Measurements from ENCODE around the gene ITM2B.
"Not testable (repeated sequence)": the region's sequence is repeated elsewhere in the genome, so short reads cannot be mapped to it uniquely, and the experiment has no call there.

Gene ITM2B

GRCh38 chr13:48230541-48230940, 2.5 kb upstream of the ITM2B start:
- no peak for DNase-seq

- DNase-seq: no peak
Observed at GRCh38 chr13:48231080-48231479, 1.9 kb upstream of the ITM2B start.

- DNase-seq: no peak
Observed at GRCh38 chr13:48231933-48232332, 1.1 kb upstream of the ITM2B start.

- no peak for DNase-seq
Observed at GRCh38 chr13:48232420-48233045, 473 bp upstream of the ITM2B start.

GRCh38 chr13:48233889-48234488, 983 bp downstream of the ITM2B start:
- DNase-seq: peak; percentile 46

- no peak for DNase-seq
Observed at GRCh38 chr13:48234566-48235340, 1.7 kb downstream of the ITM2B start.

GRCh38 chr13:48235341-48236135, 2.5 kb downstream of the ITM2B start:
- DNase-seq: no peak

- DNase-seq: no peak
Observed at GRCh38 chr13:48236528-48237353, 3.7 kb downstream of the ITM2B start.

GRCh38 chr13:48239369-48239768, 6.4 kb downstream of the ITM2B start:
- not testable (repeated sequence) for DNase-seq

GRCh38 chr13:48241651-48242050, 8.6 kb downstream of the ITM2B start:
- DNase-seq: no peak

- DNase-seq: no peak
Observed at GRCh38 chr13:48242677-48243076, 9.7 kb downstream of the ITM2B start.

GRCh38 chr13:48244159-48244558, 11.2 kb downstream of the ITM2B start:
- DNase-seq: no peak

GRCh38 chr13:48246102-48246501, 13.1 kb downstream of the ITM2B start:
- no peak for DNase-seq

GRCh38 chr13:48249018-48249417, 16.0 kb downstream of the ITM2B start:
- no peak for DNase-seq

GRCh38 chr13:48251611-48252081, 18.6 kb downstream of the ITM2B start:
- DNase-seq: peak; percentile 62

- no peak for DNase-seq
Observed at GRCh38 chr13:48252176-48252575, 19.2 kb downstream of the ITM2B start.

GRCh38 chr13:48253849-48254248, 20.8 kb downstream of the ITM2B start:
- DNase-seq: no peak

- no peak for DNase-seq
Observed at GRCh38 chr13:48255090-48255489, 22.1 kb downstream of the ITM2B start.

- no peak for DNase-seq
Observed at GRCh38 chr13:48255954-48256353, 22.9 kb downstream of the ITM2B start.

GRCh38 chr13:48258002-48258401, 25.0 kb downstream of the ITM2B start:
- DNase-seq: no peak

GRCh38 chr13:48258430-48258829, 25.4 kb downstream of the ITM2B start:
- DNase-seq: no peak

- DNase-seq: no peak
Observed at GRCh38 chr13:48260970-48261369, 28.0 kb downstream of the ITM2B start.

All from fibroblast of skin of right biceps (primary cell).